Mammary epithelial cell (primary cell): Measurements from ENCODE around the gene CCDC88B.

Experiments used
- CTCF ChIP-seq, 2 donors: IDR thresholded peaks in 1 of 2; conservative IDR thresholded peaks in 1 of 2; 2 replicates each; pipeline ENCODE4 v1.5.1; 2011 to 2012; ENCODE audit warnings: inconsistent platforms in 2 of 2, low read length in 2 of 2, mild to moderate bottlenecking in 2 of 2, control low read depth in 1 of 2, low read depth in 1 of 2; ENCODE audit not compliant: insufficient read depth in 1 of 2; ENCODE audit errors: extremely low read depth in 1 of 2
- EZH2 ChIP-seq: IDR thresholded peaks from 2 replicates; pipeline ENCODE4 v1.6.1; 2012; ENCODE audit warnings: low read length, inconsistent platforms, borderline replicate concordance

- TF ChIP-seq CTCF (conservative IDR thresholded peaks at IDR 0.05 in 1 of 2, IDR thresholded peaks at IDR 0.05 in 1 of 2; ENCODE audit: extremely low read depth in 1 of 2, insufficient read depth in 1 of 2, low read depth in 1 of 2, low read length in 2 of 2) (no peak), EZH2 (no peak)
Observed at GRCh38 chr11:64361659-64362058, 21.7 kb downstream of the CCDC88B start.
